ENCODE data around the gene POLDIP3. TPM values are rescaled to one million over a fixed set of nuclear protein-coding genes. Genes with fewer than 3 reads are reported as not detected.
"Not testable (repeated sequence)": the region's sequence is repeated elsewhere in the genome, so short reads cannot be mapped to it uniquely, and the experiment has no call there.

Gene POLDIP3
- polyA plus RNA-seq, 1 donor, result 57.4 TPM

DNA sequence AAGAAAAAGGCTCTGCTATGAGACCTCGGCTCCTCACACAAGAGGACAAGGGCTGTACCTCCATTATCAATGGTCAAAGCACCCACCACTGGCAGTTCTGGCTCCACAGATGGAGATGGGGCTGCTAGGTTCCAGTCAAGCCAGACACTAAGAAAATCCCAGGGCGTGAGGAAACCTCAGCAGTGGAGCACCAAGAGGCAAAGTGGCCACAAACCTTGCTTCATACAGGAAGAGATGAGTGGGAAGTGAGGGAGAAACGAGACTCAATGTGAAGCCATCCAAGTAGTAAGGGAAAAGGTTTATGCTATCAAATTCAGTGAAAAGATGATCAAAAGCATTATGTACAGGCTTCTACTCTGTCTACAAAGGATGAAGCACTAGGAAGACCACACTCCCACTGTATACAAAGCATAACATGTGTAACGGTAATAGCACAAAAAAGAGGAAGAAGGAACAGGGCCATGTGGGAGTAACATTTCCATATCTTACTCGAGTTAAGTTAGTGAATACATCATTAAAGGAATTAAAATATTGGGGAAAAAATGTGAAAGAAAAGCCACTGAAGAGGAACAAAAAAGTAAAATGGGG, 27.0 kb downstream of the POLDIP3 start:
- no peaks in the 10 kb centered on the region for H3K4me1 ChIP-seq (ENCODE audit: control insufficient read depth, insufficient read depth, low read length)
- H3K36me3 ChIP-seq (ENCODE audit: control insufficient read depth, insufficient read depth, low read length), result peaks cover 81% of the 10 kb centered on the region
- H3K27me3 ChIP-seq (ENCODE audit: control insufficient read depth, insufficient read depth, low read length), result no peaks in the 10 kb centered on the region
- no peak overlapping the region for H3K4me3 ChIP-seq (ENCODE audit: low read length)
- no peaks in the 10 kb centered on the region for H3K9me3 ChIP-seq (ENCODE audit: control insufficient read depth, low read depth, low read length)
- no peak for DNase-seq
- 100% methylated on average over 1 of the region's 5 CpGs for WGBS (ENCODE audit: insufficient coverage, low lambda C conversion rate)
- H3K27ac ChIP-seq (ENCODE audit: low read length), result no peak overlapping the region

DNA sequence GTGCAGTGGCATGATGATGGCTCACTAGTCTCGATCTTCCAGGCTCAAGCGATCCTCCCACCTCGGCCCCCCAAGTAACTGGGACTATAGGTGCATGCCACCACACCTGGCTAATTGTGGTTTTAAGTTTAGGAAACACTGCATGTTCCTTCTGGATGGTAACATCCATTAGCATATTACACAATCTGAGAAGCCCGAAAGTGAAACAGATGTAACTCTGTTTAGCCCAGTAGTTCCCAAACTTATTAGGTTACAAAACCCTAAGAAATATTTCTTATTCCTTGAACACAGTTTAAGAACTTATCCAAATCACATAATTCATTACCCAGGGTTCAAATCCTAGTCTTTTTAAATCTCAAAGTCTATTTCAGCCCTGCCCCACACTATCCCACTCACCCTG, 28.3 kb downstream of the POLDIP3 start:
- H3K27ac ChIP-seq (ENCODE audit: low read length), result no peak overlapping the region
- WGBS (ENCODE audit: insufficient coverage, low lambda C conversion rate), result no CpG with 5 or more reads among the region's 4 CpGs
- H3K27me3 ChIP-seq (ENCODE audit: control insufficient read depth, insufficient read depth, low read length), result no peaks in the 10 kb centered on the region
- H3K36me3 ChIP-seq (ENCODE audit: control insufficient read depth, insufficient read depth, low read length), result peaks cover 68% of the 10 kb centered on the region
- no peak for DNase-seq
- peaks cover 2% of the 10 kb centered on the region for H3K4me1 ChIP-seq (ENCODE audit: control insufficient read depth, insufficient read depth, low read length)
- no peaks in the 10 kb centered on the region for H3K9me3 ChIP-seq (ENCODE audit: control insufficient read depth, low read depth, low read length)
- H3K4me3 ChIP-seq (ENCODE audit: low read length), result no peak overlapping the region

DNA sequence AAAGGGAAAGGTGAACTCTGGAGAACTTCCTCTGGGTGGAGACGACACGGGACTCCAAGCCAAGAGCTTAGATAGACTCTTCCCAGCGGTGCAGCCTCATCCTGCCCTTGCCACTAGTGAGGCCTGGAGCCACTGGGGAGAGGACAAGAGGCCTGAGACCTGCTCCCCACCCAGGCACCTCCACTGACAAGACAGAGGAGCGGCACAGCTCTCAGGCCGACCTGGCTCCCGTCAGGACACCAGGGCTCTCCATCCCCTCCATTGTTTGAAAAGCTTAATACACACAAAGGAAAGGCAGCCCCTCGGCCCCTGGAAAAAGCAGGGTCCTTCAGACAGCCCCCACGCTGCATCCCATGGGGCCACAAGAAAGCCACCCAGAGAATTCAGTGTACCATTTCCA, 29.6 kb downstream of the POLDIP3 start:
- no CpG with 5 or more reads among the region's 8 CpGs for WGBS (ENCODE audit: insufficient coverage, low lambda C conversion rate)
- no peaks in the 10 kb centered on the region for H3K27me3 ChIP-seq (ENCODE audit: control insufficient read depth, insufficient read depth, low read length)
- no peak overlapping the region for H3K4me3 ChIP-seq (ENCODE audit: low read length)
- peaks cover 58% of the 10 kb centered on the region for H3K36me3 ChIP-seq (ENCODE audit: control insufficient read depth, insufficient read depth, low read length)
- H3K4me1 ChIP-seq (ENCODE audit: control insufficient read depth, insufficient read depth, low read length), result peaks cover 2% of the 10 kb centered on the region
- H3K27ac ChIP-seq (ENCODE audit: low read length), result no peak overlapping the region
- DNase-seq, result no peak
- H3K9me3 ChIP-seq (ENCODE audit: control insufficient read depth, low read depth, low read length), result no peaks in the 10 kb centered on the region

DNA sequence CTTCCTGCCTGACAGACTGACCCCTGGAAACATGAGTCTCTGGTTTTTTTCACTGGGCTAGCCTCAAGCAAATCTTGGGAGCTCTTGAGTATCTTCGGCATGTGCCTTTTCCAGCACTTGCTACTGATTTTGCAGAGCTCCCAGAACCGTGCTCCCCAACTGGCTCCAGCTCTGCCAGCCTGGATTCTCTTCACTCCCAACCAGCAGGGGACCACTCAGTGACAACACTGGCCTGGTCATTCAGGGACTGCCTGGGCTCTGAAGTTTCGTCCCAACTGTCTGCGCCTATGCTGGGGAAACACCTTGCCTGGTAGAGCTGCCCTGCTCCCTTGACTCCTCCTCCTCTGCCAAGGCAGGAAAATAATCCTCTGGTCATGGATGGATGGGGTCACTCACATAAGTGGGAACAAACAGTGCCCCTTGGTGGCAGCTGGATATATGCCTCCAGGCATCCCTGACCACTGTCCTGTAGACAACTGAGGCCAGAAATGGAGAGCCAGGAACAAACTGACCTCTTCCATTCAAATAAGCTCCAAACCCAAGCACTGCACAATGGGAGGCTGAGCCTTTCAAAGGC, 30.2 kb downstream of the POLDIP3 start:
- Histone ChIP-seq H3K4me1 (ENCODE audit: control insufficient read depth, insufficient read depth, low read length) (peaks cover 2% of the 10 kb centered on the region), H3K36me3 (ENCODE audit: control insufficient read depth, insufficient read depth, low read length) (peaks cover 55% of the 10 kb centered on the region), H3K4me3 (ENCODE audit: low read length) (no peak overlapping the region), H3K27ac (ENCODE audit: low read length) (no peak overlapping the region), H3K27me3 (ENCODE audit: control insufficient read depth, insufficient read depth, low read length) (no peaks in the 10 kb centered on the region), H3K9me3 (ENCODE audit: control insufficient read depth, low read depth, low read length) (no peaks in the 10 kb centered on the region)
- DNase-seq, result no peak
- no CpG with 5 or more reads among the region's 4 CpGs for WGBS (ENCODE audit: insufficient coverage, low lambda C conversion rate)

DNA sequence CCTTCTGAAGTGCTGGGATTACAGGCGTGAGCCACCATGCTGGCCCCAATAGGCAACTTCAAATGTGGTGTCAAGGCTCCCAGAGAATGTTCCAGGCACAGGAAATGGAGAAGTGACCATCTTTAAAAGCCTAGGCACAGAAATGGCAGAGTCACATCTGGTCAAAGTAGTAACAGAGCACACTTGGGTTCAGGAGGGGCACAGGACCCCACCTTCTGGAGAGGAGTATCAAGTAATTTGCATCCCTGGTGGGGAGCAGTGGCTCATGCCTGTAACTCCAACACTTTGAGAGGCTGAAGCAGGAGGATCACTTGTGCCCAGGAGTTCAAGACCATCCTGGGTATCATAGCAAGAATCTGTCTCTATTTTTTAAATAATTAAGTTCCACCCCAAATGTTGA, 31.7 kb downstream of the POLDIP3 start:
- Histone ChIP-seq H3K27ac (ENCODE audit: low read length) (no peak overlapping the region), H3K4me3 (ENCODE audit: low read length) (no peak overlapping the region), H3K27me3 (ENCODE audit: control insufficient read depth, insufficient read depth, low read length) (no peaks in the 10 kb centered on the region), H3K9me3 (ENCODE audit: control insufficient read depth, low read depth, low read length) (no peaks in the 10 kb centered on the region), H3K4me1 (ENCODE audit: control insufficient read depth, insufficient read depth, low read length) (peaks cover 2% of the 10 kb centered on the region), H3K36me3 (ENCODE audit: control insufficient read depth, insufficient read depth, low read length) (peaks cover 52% of the 10 kb centered on the region)
- DNase-seq, result no peak
- no CpG with 5 or more reads among the region's 1 CpG for WGBS (ENCODE audit: insufficient coverage, low lambda C conversion rate)

DNA sequence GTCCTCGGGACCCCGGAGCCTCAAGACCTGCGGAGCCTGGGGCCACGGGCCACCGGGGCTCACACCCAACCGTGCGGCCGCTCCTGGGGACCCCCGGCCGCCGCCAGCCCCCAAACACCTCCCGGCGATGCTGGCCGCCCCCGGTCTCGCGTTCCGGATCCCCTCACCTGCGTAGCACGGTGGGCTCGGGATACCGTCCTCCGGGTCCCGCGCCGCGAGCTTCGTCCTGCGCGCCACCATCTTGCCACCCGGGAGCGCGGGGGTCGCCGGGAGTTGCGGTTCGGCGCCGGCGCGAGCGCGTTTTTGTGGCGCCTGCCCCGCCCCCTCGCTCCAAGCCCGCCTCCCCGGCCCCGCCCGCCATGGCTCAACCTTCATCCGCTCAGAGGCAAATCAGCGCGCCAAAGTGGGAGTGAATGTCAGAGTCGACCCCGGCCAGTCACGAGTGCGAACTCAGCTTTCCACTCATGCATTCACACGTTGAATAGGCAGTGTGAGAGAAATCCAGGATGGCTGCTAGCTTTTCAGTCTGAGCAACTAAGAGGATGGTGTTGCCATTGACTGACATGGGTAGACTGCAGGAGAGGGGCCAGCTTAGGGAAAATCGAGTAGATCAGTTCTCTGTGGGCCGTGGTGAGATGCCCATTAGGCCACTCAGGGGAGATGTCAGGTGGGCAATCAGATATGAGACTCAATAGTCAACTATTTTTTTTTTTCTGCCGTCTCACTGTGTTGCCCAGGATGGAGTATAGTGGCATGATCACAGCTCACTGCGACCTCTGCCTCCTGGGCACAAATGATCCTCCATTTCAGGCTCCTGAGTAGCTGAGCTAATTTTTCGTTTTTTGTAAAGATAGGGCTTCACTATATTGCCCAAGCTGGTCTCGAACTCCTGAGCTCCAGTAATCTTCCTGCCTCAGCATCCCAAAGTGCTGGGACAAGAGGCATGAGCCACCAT, 32.6 kb downstream of the POLDIP3 start:
- Histone ChIP-seq H3K4me3 (ENCODE audit: low read length) (peak overlapping the region; percentile 62), H3K9me3 (ENCODE audit: control insufficient read depth, low read depth, low read length) (no peaks in the 10 kb centered on the region), H3K36me3 (ENCODE audit: control insufficient read depth, insufficient read depth, low read length) (peaks cover 50% of the 10 kb centered on the region), H3K27ac (ENCODE audit: low read length) (peak overlapping the region; percentile 33), H3K4me1 (ENCODE audit: control insufficient read depth, insufficient read depth, low read length) (peaks cover 2% of the 10 kb centered on the region), H3K27me3 (ENCODE audit: control insufficient read depth, insufficient read depth, low read length) (no peaks in the 10 kb centered on the region)
- peak; percentile 53 to 78 for DNase-seq
- WGBS (ENCODE audit: insufficient coverage, low lambda C conversion rate), result 100% methylated on average over 1 of the region's 64 CpGs

DNA sequence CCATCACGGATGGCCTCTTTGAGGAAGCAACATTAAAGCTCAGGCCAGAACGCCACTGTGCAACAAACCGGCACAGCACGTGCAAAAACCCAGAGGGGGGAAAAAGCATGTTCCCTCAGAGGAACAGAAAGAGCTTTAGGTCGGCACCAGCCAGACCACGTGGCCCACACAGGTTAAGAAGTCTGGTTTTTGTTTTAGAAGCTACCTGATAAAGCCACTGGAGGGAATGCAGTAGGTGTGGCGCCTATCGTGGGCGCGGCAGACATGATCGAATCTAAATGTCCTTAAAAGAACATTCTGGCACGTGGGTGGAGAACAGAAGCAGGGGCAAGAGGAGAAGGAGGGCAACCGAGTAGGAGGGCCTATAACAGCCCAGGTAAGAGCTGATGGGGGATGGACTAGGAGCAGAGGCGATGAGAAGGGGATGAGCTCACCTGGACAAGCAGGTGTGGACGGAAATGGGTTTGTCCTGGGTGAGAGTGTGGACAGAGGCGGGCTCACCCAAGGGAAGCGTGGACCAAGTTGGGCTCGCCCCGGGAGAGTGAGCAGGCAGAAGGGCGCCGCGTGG, 33.4 kb downstream of the POLDIP3 start:
- Histone ChIP-seq H3K4me3 (ENCODE audit: low read length) (peak overlapping the region; percentile 62), H3K27ac (ENCODE audit: low read length) (peak overlapping the region; percentile 33), H3K36me3 (ENCODE audit: control insufficient read depth, insufficient read depth, low read length) (peaks cover 46% of the 10 kb centered on the region)
- not testable (repeated sequence) for H3K4me1 ChIP-seq (ENCODE audit: control insufficient read depth, insufficient read depth, low read length); DNase-seq; H3K27me3 ChIP-seq (ENCODE audit: control insufficient read depth, insufficient read depth, low read length); H3K9me3 ChIP-seq (ENCODE audit: control insufficient read depth, low read depth, low read length)
- WGBS (ENCODE audit: insufficient coverage, low lambda C conversion rate), result no CpG with 5 or more reads among the region's 22 CpGs

DNA sequence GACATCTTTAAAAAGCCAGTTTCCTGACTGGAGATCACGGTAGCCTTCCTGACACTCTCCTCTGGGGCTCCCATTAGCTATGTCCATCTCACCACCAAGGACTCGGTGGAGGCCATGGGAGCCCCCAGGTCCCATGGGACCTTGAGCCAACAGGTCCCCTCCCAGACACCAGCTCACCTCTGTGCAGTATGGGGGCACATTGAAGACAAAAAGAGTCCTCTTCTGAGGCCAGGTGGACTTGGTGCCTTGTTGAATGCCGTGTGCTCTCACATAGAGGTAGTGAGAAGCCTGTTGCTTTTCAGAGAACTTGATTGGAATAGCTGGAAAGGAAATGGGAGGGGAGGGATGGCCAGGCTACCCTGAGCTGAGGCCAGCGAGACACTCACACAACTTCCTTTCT, 34.6 kb downstream of the POLDIP3 start:
- H3K36me3 ChIP-seq (ENCODE audit: control insufficient read depth, insufficient read depth, low read length), result peaks cover 34% of the 10 kb centered on the region
- DNase-seq; H3K27me3 ChIP-seq (ENCODE audit: control insufficient read depth, insufficient read depth, low read length); H3K4me1 ChIP-seq (ENCODE audit: control insufficient read depth, insufficient read depth, low read length); H3K4me3 ChIP-seq (ENCODE audit: low read length); H3K27ac ChIP-seq (ENCODE audit: low read length); H3K9me3 ChIP-seq (ENCODE audit: control insufficient read depth, low read depth, low read length): not testable (repeated sequence)
- WGBS (ENCODE audit: insufficient coverage, low lambda C conversion rate), result no CpG with 5 or more reads among the region's 4 CpGs

DNA sequence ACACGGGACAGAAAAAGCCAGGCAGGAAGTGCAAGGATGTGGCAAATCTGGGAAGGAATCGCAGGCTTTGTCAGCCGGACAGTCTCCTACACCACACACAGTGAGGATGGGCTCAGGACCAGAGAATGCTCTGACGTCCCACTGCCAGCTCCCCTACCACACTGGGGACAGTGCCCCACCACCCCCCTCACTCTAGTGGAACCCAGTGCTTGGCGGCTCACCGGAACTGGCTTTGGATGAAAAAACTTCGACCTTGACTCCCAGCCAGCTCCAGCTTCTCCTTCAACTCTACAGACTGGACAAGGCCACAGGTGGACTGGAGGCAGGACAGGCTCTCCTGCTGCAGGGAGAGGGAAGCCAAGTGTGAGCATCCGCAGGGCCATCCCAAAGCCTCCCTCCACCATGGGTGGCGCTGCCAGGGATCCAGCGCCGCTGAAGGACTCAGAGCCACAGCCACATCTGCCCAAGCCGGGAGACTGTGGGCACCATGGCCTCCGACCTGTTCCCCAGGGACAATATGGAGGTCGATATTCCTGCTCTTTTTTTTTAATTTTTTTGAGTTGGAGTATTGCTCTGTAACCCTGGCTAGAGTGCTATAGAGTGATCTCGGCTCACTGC, 37.0 kb downstream of the POLDIP3 start:
- Histone ChIP-seq H3K9me3 (ENCODE audit: control insufficient read depth, low read depth, low read length) (no peaks in the 10 kb centered on the region), H3K36me3 (ENCODE audit: control insufficient read depth, insufficient read depth, low read length) (peaks cover 26% of the 10 kb centered on the region), H3K4me1 (ENCODE audit: control insufficient read depth, insufficient read depth, low read length) (peaks cover 2% of the 10 kb centered on the region), H3K27me3 (ENCODE audit: control insufficient read depth, insufficient read depth, low read length) (no peaks in the 10 kb centered on the region), H3K27ac (ENCODE audit: low read length) (no peak overlapping the region), H3K4me3 (ENCODE audit: low read length) (no peak overlapping the region)
- 100% methylated on average over 3 of the region's 15 CpGs for WGBS (ENCODE audit: insufficient coverage, low lambda C conversion rate)
- no peak for DNase-seq

DNA sequence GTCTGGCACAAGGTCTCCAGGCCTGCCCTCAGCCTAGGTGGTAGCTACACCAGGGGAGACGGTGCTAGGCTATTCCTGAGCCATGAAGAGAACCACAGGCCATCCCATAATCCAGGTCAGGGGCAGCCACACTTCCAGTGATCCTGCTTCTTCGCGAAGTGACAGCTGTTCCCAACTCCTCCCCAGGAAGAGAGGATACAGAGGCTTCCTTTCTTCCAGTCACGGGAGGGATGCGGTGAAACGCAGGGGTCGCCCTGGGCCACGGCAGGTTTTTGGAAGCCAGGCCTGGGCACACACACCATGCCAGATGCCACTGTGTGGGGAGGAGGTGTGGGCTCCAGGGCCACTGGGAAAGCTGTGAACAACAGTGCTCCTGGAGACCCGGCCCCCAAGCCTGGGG, 37.5 kb downstream of the POLDIP3 start:
- not testable (repeated sequence) for H3K27me3 ChIP-seq (ENCODE audit: control insufficient read depth, insufficient read depth, low read length); H3K4me3 ChIP-seq (ENCODE audit: low read length); DNase-seq; H3K9me3 ChIP-seq (ENCODE audit: control insufficient read depth, low read depth, low read length); H3K27ac ChIP-seq (ENCODE audit: low read length); H3K4me1 ChIP-seq (ENCODE audit: control insufficient read depth, insufficient read depth, low read length)
- WGBS (ENCODE audit: insufficient coverage, low lambda C conversion rate), result no CpG with 5 or more reads among the region's 9 CpGs
- H3K36me3 ChIP-seq (ENCODE audit: control insufficient read depth, insufficient read depth, low read length), result peaks cover 29% of the 10 kb centered on the region
